HG02870 (cell line): ENCODE results near the gene SLC6A7.

ENCODE experiments used
- ATAC-seq: cut with Tn5 transposase; IDR thresholded peaks from one replicate; pipeline ENCODE4 v1.9.1; 2021; ENCODE audit warnings: mild to moderate bottlenecking, moderate library complexity; ENCODE audit not compliant: unreplicated experiment

Gene SLC6A7

GRCh38 chr5:150172556-150172955, 17.3 kb upstream of the SLC6A7 start:
- ATAC-seq = no peak

- ATAC-seq = no peak
Observed at GRCh38 chr5:150173161-150173560, 16.7 kb upstream of the SLC6A7 start.

- no peak for ATAC-seq
Observed at GRCh38 chr5:150174285-150174684, 15.6 kb upstream of the SLC6A7 start.

GRCh38 chr5:150175076-150175475, 14.8 kb upstream of the SLC6A7 start:
- ATAC-seq = no peak

- no peak for ATAC-seq
Observed at GRCh38 chr5:150175536-150175935, 14.3 kb upstream of the SLC6A7 start.

GRCh38 chr5:150176745-150177477, 13.0 kb upstream of the SLC6A7 start:
- no peak for ATAC-seq

GRCh38 chr5:150177721-150178120, 12.1 kb upstream of the SLC6A7 start:
- no peak for ATAC-seq

GRCh38 chr5:150178262-150178661, 11.6 kb upstream of the SLC6A7 start:
- ATAC-seq = no peak

GRCh38 chr5:150179019-150179620, 10.7 kb upstream of the SLC6A7 start:
- no peak for ATAC-seq

GRCh38 chr5:150180241-150181026, 9.4 kb upstream of the SLC6A7 start:
- ATAC-seq = no peak

GRCh38 chr5:150181027-150181426, 8.8 kb upstream of the SLC6A7 start:
- ATAC-seq = no peak

GRCh38 chr5:150181766-150182545, 7.9 kb upstream of the SLC6A7 start:
- no peak for ATAC-seq

GRCh38 chr5:150182774-150183173, 7.1 kb upstream of the SLC6A7 start:
- no peak for ATAC-seq

- no peak for ATAC-seq
Observed at GRCh38 chr5:150183436-150183835, 6.4 kb upstream of the SLC6A7 start.

- no peak for ATAC-seq
Observed at GRCh38 chr5:150184006-150184405, 5.9 kb upstream of the SLC6A7 start.

- ATAC-seq = no peak
Observed at GRCh38 chr5:150184990-150185912, 4.6 kb upstream of the SLC6A7 start.

- no peak for ATAC-seq
Observed at GRCh38 chr5:150186137-150186536, 3.7 kb upstream of the SLC6A7 start.

GRCh38 chr5:150186897-150187296, 3.0 kb upstream of the SLC6A7 start:
- no peak for ATAC-seq

- ATAC-seq = no peak
Observed at GRCh38 chr5:150188146-150188842, 1.6 kb upstream of the SLC6A7 start.
